ENCODE data around the gene TMEM114.

DNA sequence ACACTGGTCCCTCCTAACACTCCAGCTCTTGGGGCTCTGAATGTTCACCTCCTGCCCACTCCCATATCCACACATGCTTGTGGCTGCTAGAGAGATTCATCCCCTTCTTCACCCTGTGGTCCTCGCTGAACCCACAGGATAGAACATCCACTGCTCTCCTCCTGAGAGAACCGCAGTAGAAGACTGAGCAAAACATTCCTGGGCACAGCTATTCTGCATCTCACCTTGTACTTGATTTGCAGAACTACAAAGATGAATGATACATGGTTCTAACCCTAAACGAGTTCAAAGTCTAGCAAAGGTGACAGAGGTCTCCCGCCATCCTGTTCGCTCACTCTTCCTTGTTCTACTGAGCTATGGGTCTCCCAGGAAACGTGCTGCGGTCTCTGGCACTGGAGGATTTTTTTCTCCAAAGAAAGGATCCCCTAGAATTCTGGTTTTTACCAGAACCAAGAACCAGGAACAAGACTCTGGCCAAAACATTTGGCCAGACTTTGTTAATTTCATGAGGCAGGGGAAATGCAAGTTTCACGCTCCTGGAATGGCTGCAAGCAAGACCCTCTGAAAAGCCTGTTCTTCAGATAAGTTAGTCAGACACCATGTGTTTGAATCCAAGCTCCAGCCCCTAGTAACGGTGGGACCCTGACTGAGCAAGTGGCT, 39.5 kb downstream of the TMEM114 start:
- TF ChIP-seq CTCF (conservative IDR thresholded peaks at IDR 0.05) (no peak), EZH2 (IDR thresholded peaks at IDR 0.05; ENCODE audit: low read depth) (no peak)
